Caco-2 (cell line): ENCODE measurements around the gene DROSHA. TPM values are rescaled to one million over a fixed set of nuclear protein-coding genes. Genes with fewer than 3 reads are reported as not detected.

Experiments used
- BruUV-seq: library from RNA; stranded (reverse); fragments of 400-500 nt; replicated peaks from 2 replicates; lab custom pipeline; 2021; lab: Mats Ljungman, UMichigan
- CTCF ChIA-PET: fragments of 300-600 bp; sonication (Branson Sonifier 250); formaldehyde crosslinking; loops from one replicate; lab custom pipeline; 2022; ENCODE audit warnings: antibody characterized with exemption; lab: Charles Lee
- POLR2A ChIA-PET: fragments of 300-600 bp; sonication (Branson Sonifier 250); formaldehyde crosslinking; loops from one replicate; lab custom pipeline; 2022; ENCODE audit warnings: antibody characterized with exemption; lab: Charles Lee
- DNase-seq, 2 experiments: peaks; one replicate each; pipeline versions ENCODE4 v3.0.0 to v3.0.0-alpha.2; 2020 to 2022
- H3K27me3 ChIP-seq: replicated peaks from 2 replicates; pipeline ENCODE4 v1.6.0; 2011; ENCODE audit warnings: low read length; ENCODE audit not compliant: control insufficient read depth, insufficient read depth
- H3K36me3 ChIP-seq: 2 replicates; pipeline ENCODE4 v1.5.1; 2011; ENCODE audit warnings: low read length; ENCODE audit not compliant: control insufficient read depth, insufficient read depth
- H3K4me1 ChIP-seq: fragments of 250-450 bp; sonication (Bioruptor Pico); 2 replicates; pipeline ENCODE4 v1.5.1; 2020; ENCODE audit warnings: mild to moderate bottlenecking
- H3K4me3 ChIP-seq: 2 replicates; pipeline ENCODE4 v1.5.1; 2011; ENCODE audit warnings: low read depth, mild to moderate bottlenecking, control low read depth, low read length
- H3K9me3 ChIP-seq: fragments of 250-450 bp; sonication (Bioruptor Pico); 2 replicates; pipeline ENCODE4 v1.5.1; 2020; ENCODE audit warnings: mild to moderate bottlenecking, moderate library complexity
- H3K27ac Mint-ChIP-seq: one replicate; pipeline ENCODE4 v1.8.0; 2022; ENCODE audit warnings: mixed read lengths; ENCODE audit not compliant: unreplicated experiment
- H3K27me3 Mint-ChIP-seq: one replicate; pipeline ENCODE4 v1.8.0; 2022; ENCODE audit warnings: mixed read lengths; ENCODE audit not compliant: insufficient read depth, unreplicated experiment
- H3K36me3 Mint-ChIP-seq: one replicate; pipeline ENCODE4 v1.8.0; 2022; ENCODE audit warnings: mild to moderate bottlenecking, mixed read lengths; ENCODE audit not compliant: insufficient read depth, unreplicated experiment
- H3K4me1 Mint-ChIP-seq: one replicate; pipeline ENCODE4 v1.8.0; 2022; ENCODE audit warnings: low read depth, mixed read lengths; ENCODE audit not compliant: unreplicated experiment
- H3K4me3 Mint-ChIP-seq: one replicate; pipeline ENCODE4 v1.8.0; 2022; ENCODE audit warnings: mild to moderate bottlenecking, moderate library complexity, mixed read lengths; ENCODE audit not compliant: unreplicated experiment
- H3K9me3 Mint-ChIP-seq: one replicate; pipeline ENCODE4 v1.8.0; 2022; ENCODE audit warnings: mixed read lengths; ENCODE audit not compliant: unreplicated experiment
- CTCF ChIP-seq, 2 experiments: fragments of 200-600 bp in 1 of 2; IDR thresholded peaks; 1 replicate in 1 of 2; 2 replicates in 1 of 2; pipeline versions ENCODE4 v1.5.1 to v1.8.0; 2011 to 2022; ENCODE audit warnings: antibody characterized with exemption in 1 of 2, control low read depth in 1 of 2, inconsistent platforms in 1 of 2, low read depth in 1 of 2, low read length in 1 of 2, mild to moderate bottlenecking in 1 of 2, moderate library complexity in 1 of 2; ENCODE audit not compliant: insufficient read depth in 1 of 2, severe bottlenecking in 1 of 2, unreplicated experiment in 1 of 2
- intact Hi-C: fragments of 100-400 bp; cut with micrococcal nuclease; formaldehyde crosslinking; loops from one replicate; pipeline ENCODE4 v1.10.0; 2022; ENCODE audit not compliant: unreplicated experiment
- total RNA-seq: library from RNA; stranded (reverse); gene quantifications from 2 replicates; pipeline ENCODE4 v1.2.3, GENCODE V29; 2022

Gene DROSHA
- total RNA-seq, 1 experiment from 2014 or later = 88.4 TPM

- H3K27me3 Mint-ChIP-seq = no peaks in the 10 kb centered on the region
- POLR2A ChIA-PET = interaction anchor here (0.6 kb wide), 1 partner anchor 63 kb away, joined by 3 read pairs; no protein-coding TSS in a partner anchor
- H3K4me1 Mint-ChIP-seq = no peaks in the 10 kb centered on the region
- no peaks in the 10 kb centered on the region for H3K9me3 Mint-ChIP-seq
- H3K4me3 Mint-ChIP-seq = no peak overlapping the region
- H3K36me3 Mint-ChIP-seq = peaks cover 16% of the 10 kb centered on the region
- BruUV-seq = no TSS peak
- no peak for DNase-seq
- intact Hi-C loops = no loop called here
- H3K27ac Mint-ChIP-seq = no peak overlapping the region
- Histone ChIP-seq H3K36me3 (peaks cover 2% of the 10 kb centered on the region; the same call in 1 of the 2 replicates), H3K4me1 (no peaks in the 10 kb centered on the region), H3K27me3 (no peaks in the 10 kb centered on the region), H3K4me3 (no peak overlapping the region), H3K9me3 (no peaks in the 10 kb centered on the region)
- TF ChIP-seq CTCF (IDR thresholded peaks at IDR 0.05; ENCODE audit: insufficient read depth in 1 of 2, low read depth in 1 of 2, low read length in 1 of 2, severe bottlenecking in 1 of 2, unreplicated experiment in 1 of 2) = no peak
- CTCF ChIA-PET = no interaction called here
Observed at GRCh38 chr5:31470608-31471007, 61.3 kb downstream of the DROSHA start.

GRCh38 chr5:31469886-31470285, 62.0 kb downstream of the DROSHA start:
- CTCF ChIA-PET = no interaction called here

GRCh38 chr5:31469466-31469865, 62.4 kb downstream of the DROSHA start:
- BruUV-seq = no TSS peak
- peaks cover 26% of the 10 kb centered on the region for H3K36me3 Mint-ChIP-seq
- H3K4me1 ChIP-seq = no peaks in the 10 kb centered on the region
- no peaks in the 10 kb centered on the region for H3K27me3 Mint-ChIP-seq
- no peak for DNase-seq
- intact Hi-C loops = no loop called here
- no peak overlapping the region for H3K4me3 Mint-ChIP-seq
- H3K9me3 ChIP-seq = no peaks in the 10 kb centered on the region
- H3K27me3 ChIP-seq = no peaks in the 10 kb centered on the region
- no peak overlapping the region for H3K27ac Mint-ChIP-seq
- no peaks in the 10 kb centered on the region for H3K4me1 Mint-ChIP-seq
- no peak for TF ChIP-seq CTCF (IDR thresholded peaks at IDR 0.05; ENCODE audit: insufficient read depth in 1 of 2, low read depth in 1 of 2, low read length in 1 of 2, severe bottlenecking in 1 of 2, unreplicated experiment in 1 of 2)
- H3K4me3 ChIP-seq = no peak overlapping the region
- H3K36me3 ChIP-seq = peaks cover 2% of the 10 kb centered on the region; the same call in 1 of the 2 replicates
- ChIA-PET CTCF (no interaction called here), POLR2A (no interaction called here)
- H3K9me3 Mint-ChIP-seq = no peaks in the 10 kb centered on the region

More at GRCh38 chr5:31469886-31470285, 62.0 kb downstream of the DROSHA start:
- H3K4me3 ChIP-seq = no peak overlapping the region
- peaks cover 2% of the 10 kb centered on the region; the same call in 1 of the 2 replicates for H3K36me3 ChIP-seq
- Mint-ChIP-seq H3K9me3 (no peaks in the 10 kb centered on the region), H3K4me1 (no peaks in the 10 kb centered on the region), H3K27me3 (no peaks in the 10 kb centered on the region), H3K36me3 (peaks cover 23% of the 10 kb centered on the region), H3K4me3 (no peak overlapping the region), H3K27ac (no peak overlapping the region)
- no peaks in the 10 kb centered on the region for H3K27me3 ChIP-seq
- H3K9me3 ChIP-seq = no peaks in the 10 kb centered on the region
- TF ChIP-seq CTCF (IDR thresholded peaks at IDR 0.05; ENCODE audit: insufficient read depth in 1 of 2, low read depth in 1 of 2, low read length in 1 of 2, severe bottlenecking in 1 of 2, unreplicated experiment in 1 of 2) = no peak
- no peaks in the 10 kb centered on the region for H3K4me1 ChIP-seq
- DNase-seq = no peak
- intact Hi-C loops = no loop called here
- POLR2A ChIA-PET = interaction anchor here (0.6 kb wide), 1 partner anchor 62 kb away, joined by 3 read pairs; no protein-coding TSS in a partner anchor
- BruUV-seq = no TSS peak
